ENCODE results near the gene PSTK.

DNA sequence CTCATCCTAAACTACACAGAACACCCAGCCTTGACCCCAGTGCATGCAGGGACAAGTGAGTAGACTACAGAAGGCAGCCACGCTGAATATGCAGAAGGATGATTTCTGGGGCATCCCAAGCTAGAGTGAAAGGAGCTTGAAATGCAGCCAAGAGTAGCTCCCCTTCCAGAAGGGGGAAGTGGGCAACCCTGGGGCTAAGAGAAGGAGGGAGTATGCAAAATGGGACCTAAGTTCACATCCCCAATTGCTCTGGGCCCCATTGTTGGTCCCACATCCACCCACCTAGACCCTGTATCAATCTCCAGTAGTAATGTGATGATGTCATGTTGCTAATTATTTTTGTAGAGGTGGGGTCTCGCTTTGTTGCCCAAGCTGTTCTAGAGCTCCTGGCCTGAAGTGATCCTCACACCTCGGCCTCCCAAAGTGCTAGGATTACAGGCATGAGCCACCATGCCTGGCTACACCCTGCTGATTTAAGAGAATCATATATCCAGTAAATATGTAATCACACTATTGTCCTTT is 5.6 kb upstream of the PSTK start:
- TF ChIP-seq POLR2AphosphoS5 (IDR thresholded peaks at IDR 0.05; ENCODE audit: low read depth, low read length) (no peak), POLR2A (IDR thresholded peaks at IDR 0.05; ENCODE audit: low read depth, low read length) (no peak), TAF1 (IDR thresholded peaks at IDR 0.05; ENCODE audit: borderline replicate concordance, low read depth, low read length) (no peak)

Measured in GM12892 (cell line).